Large intestine (tissue), 3 donors: ENCODE data around the gene ARL5B. TPM values are rescaled to one million over a fixed set of nuclear protein-coding genes. Genes with fewer than 3 reads are reported as not detected.
A peak's percentile ranks its signal among the peaks of the same experiment; 100 is the strongest.

Source experiments
- DNase-seq, 2 donors: peaks; one replicate each; pipeline versions ENCODE4 v3.0.0 to v3.0.0-alpha.2; 2013
- H3K27ac ChIP-seq: one replicate; pipeline ENCODE4 v1.5.1; 2013; ENCODE audit warnings: low read length
- H3K27me3 ChIP-seq: 2 replicates; pipeline ENCODE4 v1.6.1; 2013; ENCODE audit warnings: low read length; ENCODE audit not compliant: control insufficient read depth, insufficient read depth
- H3K36me3 ChIP-seq: 2 replicates; pipeline ENCODE4 v1.6.1; 2013; ENCODE audit warnings: low read length; ENCODE audit not compliant: control insufficient read depth, insufficient read depth
- H3K4me1 ChIP-seq: one replicate; pipeline ENCODE4 v1.6.1; 2013; ENCODE audit warnings: low read length; ENCODE audit not compliant: control insufficient read depth, insufficient read depth
- H3K4me3 ChIP-seq: one replicate; pipeline ENCODE4 v1.5.1; 2013; ENCODE audit warnings: low read length
- H3K9me3 ChIP-seq: one replicate; pipeline ENCODE4 v1.6.1; 2013; ENCODE audit warnings: mild to moderate bottlenecking, low read depth, low read length, moderate library complexity; ENCODE audit not compliant: control insufficient read depth
- WGBS: methylation state at CpG from one replicate; pipeline ENCODE4 v1.1.5; 2013; ENCODE audit warnings: low lambda C conversion rate; ENCODE audit not compliant: insufficient coverage; 5-methylcytosine and 5-hydroxymethylcytosine counted together
- polyA plus RNA-seq: library from polyadenylated mRNA; unstranded; fragments of 120-200 nt; gene quantifications from one replicate; pipeline ENCODE4 v1.2.1, GENCODE V29; 2013

Gene ARL5B
- polyA plus RNA-seq, 1 donor = 39.1 TPM

DNA sequence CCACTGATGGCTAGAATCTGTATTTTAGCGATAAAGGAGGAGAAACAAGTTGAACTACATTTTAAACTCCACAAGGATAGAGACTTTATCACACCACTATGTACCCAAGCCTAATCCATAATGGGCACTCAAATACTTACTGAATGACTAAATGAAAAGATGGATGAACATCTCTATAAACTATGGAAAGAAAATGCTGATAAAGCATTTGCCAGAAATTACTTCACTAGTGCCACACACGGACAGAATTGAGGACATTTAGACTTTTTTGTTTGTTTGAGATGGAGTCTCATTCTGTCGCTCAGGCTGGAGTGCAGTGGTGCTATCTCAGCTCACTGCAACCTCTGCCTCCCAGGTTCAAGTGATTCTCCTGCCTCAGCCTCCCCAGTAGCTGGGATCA, 6.1 kb upstream of the ARL5B start:
- H3K4me1 ChIP-seq = peaks cover 2% of the 10 kb centered on the region
- peaks cover 4% of the 10 kb centered on the region for H3K36me3 ChIP-seq
- no peak overlapping the region for H3K4me3 ChIP-seq
- no peaks in the 10 kb centered on the region for H3K27me3 ChIP-seq
- no peak overlapping the region for H3K27ac ChIP-seq
- no CpG with 5 or more reads among the region's 3 CpGs for WGBS
- H3K9me3 ChIP-seq = no peaks in the 10 kb centered on the region
- no peak for DNase-seq

DNA sequence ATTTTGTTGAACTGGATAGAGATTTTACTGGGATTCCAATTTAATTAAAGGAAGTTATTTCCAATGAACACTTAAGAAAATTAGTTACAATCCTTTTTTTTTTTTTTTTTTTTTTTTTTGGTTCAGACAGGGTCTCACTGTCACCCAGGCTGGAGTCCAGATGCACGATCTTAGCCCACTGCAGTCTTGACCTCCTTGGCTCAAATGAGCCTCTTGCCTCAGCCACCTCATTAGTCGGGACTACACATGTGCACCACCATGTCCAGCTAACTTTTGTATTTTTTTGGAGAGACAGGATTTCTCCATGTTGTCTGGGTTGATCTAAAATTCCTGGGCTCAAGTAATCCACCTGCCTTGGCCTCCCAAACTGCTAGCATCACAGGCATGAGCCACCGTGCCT, 2.5 kb upstream of the ARL5B start:
- Histone ChIP-seq H3K36me3 (peaks cover 4% of the 10 kb centered on the region), H3K4me1 (peaks cover 11% of the 10 kb centered on the region), H3K27ac (no peak overlapping the region), H3K9me3 (no peaks in the 10 kb centered on the region), H3K4me3 (no peak overlapping the region), H3K27me3 (no peaks in the 10 kb centered on the region)
- whole genome bisulfite sequencing = no CpG with 5 or more reads among the region's 3 CpGs
- DNase-seq = no peak

DNA sequence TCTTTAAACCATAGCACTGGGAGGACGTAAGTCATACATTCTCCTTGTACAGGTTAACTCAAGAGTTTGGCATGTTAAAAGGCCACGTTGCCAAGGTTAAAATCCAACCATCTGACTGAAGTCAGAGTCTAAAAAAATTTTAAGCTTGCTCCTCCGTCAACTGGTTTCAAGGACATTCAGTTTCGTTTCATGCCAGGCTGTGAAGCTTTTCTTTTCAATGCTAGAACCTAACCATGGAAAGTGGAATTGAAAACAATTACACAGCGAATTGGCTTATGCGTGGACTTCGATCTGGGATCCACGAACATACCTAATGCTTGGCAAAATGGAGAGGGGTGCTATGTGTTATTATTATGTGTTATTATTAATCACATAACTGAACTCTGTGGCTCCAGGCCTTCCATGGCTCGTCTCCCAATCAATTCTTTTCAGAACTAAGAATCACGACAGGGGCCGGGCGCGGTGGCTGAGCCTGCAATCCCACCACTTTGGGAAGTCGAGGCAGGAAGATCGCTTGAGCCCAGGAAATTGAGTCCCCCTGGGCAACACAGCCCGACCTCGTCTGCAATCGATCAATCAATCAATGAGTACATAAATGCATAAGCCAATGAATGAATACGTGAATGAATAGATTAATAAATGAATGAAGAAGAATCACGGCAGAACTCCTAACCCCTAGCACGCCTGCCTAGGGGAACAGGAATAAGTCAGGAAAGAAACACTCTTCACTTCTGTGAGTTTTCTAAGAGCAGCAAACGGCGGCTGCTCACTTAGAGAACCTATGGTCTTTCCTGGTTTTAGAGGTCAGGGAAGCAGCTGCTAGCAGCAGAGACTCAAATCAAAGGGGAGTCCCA, 733 bp upstream of the ARL5B start:
- H3K27ac ChIP-seq = peak overlapping the region; percentile 94
- WGBS = no CpG with 5 or more reads among the region's 23 CpGs
- peak; percentile 50 to 79 for DNase-seq
- no peaks in the 10 kb centered on the region for H3K9me3 ChIP-seq
- H3K4me3 ChIP-seq = peak overlapping the region; percentile 67
- H3K36me3 ChIP-seq = peaks cover 7% of the 10 kb centered on the region
- H3K4me1 ChIP-seq = peaks cover 16% of the 10 kb centered on the region
- no peaks in the 10 kb centered on the region for H3K27me3 ChIP-seq

DNA sequence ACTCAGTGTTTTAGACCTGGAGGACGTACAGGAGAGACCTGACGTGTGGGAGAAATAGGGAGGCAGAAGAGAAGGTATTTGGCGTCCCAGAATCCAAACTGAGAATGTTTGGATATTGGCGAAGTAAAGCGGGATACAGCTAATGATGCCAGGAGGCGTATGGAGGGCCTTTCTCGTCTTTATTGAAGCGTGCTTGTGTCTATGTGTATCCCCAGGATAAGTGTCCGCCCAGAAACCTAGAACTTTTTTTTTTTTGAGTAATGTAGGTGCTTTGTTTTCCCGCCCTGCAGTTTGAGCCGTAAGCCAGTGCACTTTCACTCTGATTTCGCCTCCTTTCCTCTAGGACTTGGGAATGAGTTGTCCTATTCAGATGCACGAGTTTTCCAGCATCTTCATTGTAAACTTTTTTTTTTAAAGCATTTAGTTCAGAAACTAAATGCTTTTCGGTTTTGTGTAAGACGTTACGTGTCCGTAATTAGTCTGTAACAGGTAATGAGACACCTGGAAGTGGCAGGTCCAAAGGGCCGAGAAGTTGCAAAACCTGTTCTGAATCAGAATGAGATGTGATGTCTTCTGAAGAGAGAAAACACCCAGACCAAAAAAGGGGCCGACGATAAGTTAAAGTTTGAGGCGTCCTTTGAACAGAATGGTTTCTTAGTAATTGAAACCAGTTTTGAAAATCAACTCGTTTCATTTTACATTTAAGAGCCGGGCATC, 746 bp downstream of the ARL5B start:
- Histone ChIP-seq H3K36me3 (peaks cover 4% of the 10 kb centered on the region), H3K27ac (peak overlapping the region; percentile 94), H3K4me1 (peaks cover 16% of the 10 kb centered on the region), H3K4me3 (peak overlapping the region; percentile 67), H3K27me3 (no peaks in the 10 kb centered on the region), H3K9me3 (no peaks in the 10 kb centered on the region)
- 0% methylated on average over 2 of the region's 23 CpGs for WGBS
- DNase-seq = peak; percentile 84 to 94

DNA sequence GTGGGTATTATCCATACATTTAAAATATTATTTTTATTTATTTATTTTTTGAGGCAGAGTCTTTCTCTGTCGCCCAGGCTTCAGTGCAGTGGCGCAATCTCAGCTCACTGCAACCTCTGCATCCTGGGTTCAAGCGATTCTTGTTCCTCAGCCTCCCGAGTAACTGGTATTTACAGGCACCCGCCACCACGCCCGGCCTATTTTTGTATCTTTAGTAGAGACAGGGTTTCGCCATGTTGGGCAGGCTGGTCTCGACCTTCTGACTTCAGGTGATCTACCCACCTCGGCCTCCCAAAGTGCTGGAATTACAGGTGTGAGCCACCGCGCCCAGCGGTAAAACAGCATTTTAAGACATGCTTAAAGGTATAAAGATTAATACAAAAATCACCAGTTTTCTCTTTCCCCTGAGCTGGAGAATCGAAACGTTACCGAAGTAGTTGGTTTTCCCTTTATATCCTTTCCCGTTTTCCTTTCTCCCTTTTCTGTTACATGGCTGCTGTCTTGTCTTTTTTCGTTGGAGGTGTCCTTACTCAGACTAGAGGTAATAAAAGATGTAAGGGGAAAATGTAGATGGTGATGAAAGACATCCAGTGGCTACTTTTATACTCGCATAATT, 1.7 kb downstream of the ARL5B start:
- WGBS = 92% methylated on average over 7 of the region's 19 CpGs
- Histone ChIP-seq H3K36me3 (peaks cover 4% of the 10 kb centered on the region), H3K9me3 (no peaks in the 10 kb centered on the region), H3K27ac (peak overlapping the region; percentile 94), H3K4me1 (peaks cover 16% of the 10 kb centered on the region), H3K27me3 (no peaks in the 10 kb centered on the region), H3K4me3 (peak overlapping the region; percentile 67)
- DNase-seq = no peak

DNA sequence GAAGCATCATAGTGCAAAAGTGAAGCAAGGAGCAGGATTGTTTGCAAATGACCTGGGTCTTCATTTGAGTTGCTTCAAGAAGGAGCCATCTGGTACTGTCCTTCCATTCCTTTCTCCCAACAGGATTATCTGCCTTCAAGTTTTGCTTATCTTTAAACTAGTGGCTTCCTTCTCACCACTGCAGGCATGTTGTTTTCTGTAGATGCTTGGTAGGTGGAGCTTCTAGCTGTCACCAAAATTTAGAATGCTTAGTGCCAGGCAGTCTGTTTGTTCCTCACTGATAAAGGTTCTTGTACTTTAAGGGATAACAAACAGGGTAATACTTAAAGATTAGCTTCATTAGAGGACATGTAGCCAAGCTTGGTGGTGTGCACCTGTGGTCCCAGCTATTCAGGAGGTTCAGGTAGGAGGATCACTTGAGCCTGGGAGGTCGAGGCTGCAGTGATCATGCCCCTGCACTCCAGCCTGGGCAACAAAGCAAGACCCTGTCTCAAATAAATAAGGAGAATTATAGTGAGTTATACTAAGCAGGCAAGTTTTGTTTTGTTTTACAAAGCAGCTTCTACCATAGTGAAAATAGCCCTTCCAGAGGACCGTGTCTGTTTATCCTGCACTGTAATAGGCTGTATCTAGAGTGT, 5.7 kb downstream of the ARL5B start:
- Histone ChIP-seq H3K36me3 (peaks cover 25% of the 10 kb centered on the region), H3K27ac (no peak overlapping the region), H3K9me3 (no peaks in the 10 kb centered on the region), H3K4me1 (peaks cover 14% of the 10 kb centered on the region), H3K27me3 (no peaks in the 10 kb centered on the region), H3K4me3 (no peak overlapping the region)
- WGBS = no CpG with 5 or more reads among the region's 2 CpGs
- DNase-seq = no peak

DNA sequence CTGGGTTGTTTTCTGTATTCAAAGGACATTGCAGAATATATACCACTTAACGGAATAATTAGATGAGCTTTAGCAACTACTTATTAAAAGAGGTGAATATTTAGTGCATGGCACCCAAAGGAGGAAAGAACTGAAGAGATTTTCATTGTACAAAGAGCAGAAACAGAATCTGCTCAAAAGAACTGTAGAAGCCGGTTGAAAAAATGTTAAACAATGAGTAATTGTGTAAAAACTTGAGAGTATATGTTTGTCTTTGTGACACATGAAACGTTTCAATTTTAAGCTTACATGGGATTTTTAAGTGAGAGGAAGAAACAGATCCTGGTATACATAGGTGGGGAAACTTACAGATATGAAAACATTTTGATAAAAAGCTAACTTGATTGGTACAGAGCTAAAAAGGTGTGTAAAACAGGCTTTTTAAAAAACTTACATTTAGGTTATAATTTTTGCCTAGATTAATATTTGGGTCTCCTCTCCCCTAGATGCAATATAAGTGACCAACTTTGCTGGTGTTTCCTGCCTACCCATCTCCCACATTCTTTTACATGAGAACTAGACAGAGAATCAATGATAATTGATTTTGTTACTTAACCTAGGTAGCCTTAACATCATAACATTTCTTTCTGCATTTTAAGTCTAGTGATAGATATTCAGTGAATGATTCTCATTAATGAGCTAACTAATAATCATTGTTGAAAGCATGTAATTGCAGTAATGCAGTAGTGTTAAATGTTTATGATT, 6.8 kb downstream of the ARL5B start:
- WGBS = 50% methylated on average over 3 of the region's 3 CpGs
- no peak overlapping the region for H3K27ac ChIP-seq
- no peaks in the 10 kb centered on the region for H3K27me3 ChIP-seq
- H3K4me3 ChIP-seq = no peak overlapping the region
- peaks cover 32% of the 10 kb centered on the region for H3K36me3 ChIP-seq
- DNase-seq = no peak
- H3K9me3 ChIP-seq = no peaks in the 10 kb centered on the region
- H3K4me1 ChIP-seq = peaks cover 10% of the 10 kb centered on the region

DNA sequence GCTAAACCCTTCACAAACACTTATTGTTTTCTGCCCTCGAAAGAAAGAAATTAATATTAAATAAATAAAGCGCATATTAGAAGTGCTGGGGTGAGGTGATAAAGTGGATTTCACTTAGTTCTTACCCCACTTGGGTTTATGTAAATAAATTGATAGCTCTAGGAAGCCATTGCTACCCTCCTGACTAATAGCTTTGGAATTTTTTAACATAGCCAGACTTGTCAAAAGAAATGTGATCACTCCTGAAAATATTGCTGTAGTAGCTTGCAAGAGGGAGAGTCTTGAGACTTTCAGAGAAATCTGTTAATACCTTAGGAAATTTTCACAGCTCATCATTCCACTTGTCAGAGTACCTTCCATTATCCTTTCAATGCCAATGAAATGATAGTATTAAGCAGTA, 7.6 kb downstream of the ARL5B start:
- no peak overlapping the region for H3K27ac ChIP-seq
- peaks cover 40% of the 10 kb centered on the region for H3K36me3 ChIP-seq
- no peak overlapping the region for H3K4me3 ChIP-seq
- DNase-seq = no peak
- H3K9me3 ChIP-seq = no peaks in the 10 kb centered on the region
- no peaks in the 10 kb centered on the region for H3K27me3 ChIP-seq
- WGBS = no CpG with 5 or more reads among the region's 2 CpGs
- peaks cover 4% of the 10 kb centered on the region for H3K4me1 ChIP-seq

DNA sequence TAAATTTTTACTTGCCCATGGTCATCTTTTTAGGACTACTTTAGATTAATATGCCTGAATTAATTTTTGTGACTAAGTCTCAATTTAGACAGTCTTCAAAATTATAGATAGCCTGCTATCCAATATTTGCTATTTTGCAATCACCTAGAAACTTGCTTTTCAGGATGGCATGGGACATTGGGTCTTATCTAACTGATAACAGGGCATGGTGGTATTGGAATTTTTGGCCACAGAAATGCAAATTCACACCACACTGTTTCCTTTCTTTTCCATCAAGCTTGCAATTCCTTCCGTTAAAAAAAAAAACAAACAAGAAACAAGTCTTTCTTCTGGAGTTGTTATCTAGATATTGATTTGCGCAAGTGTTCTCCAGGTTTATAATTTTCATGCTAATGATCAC, 8.8 kb downstream of the ARL5B start:
- WGBS = 100% methylated on average over 1 of the region's 2 CpGs
- H3K27me3 ChIP-seq = no peaks in the 10 kb centered on the region
- no peaks in the 10 kb centered on the region for H3K4me1 ChIP-seq
- peaks cover 39% of the 10 kb centered on the region for H3K36me3 ChIP-seq
- H3K4me3 ChIP-seq = no peak overlapping the region
- no peak for DNase-seq
- H3K9me3 ChIP-seq = no peaks in the 10 kb centered on the region
- no peak overlapping the region for H3K27ac ChIP-seq
